LHCN-M2 (cell line): ENCODE measurements around the gene SORBS1. TPM values are rescaled to one million over a fixed set of nuclear protein-coding genes. Genes with fewer than 3 reads are reported as not detected.
A peak's percentile ranks its signal among the peaks of the same experiment; 100 is the strongest.

Experiments used
- DNase-seq: peaks from one replicate; pipeline ENCODE4 v3.0.0-alpha.2; 2012; ENCODE audit warnings: low read depth
- total RNA-seq: library from RNA; depleted of rRNA; stranded (reverse); fragments of >200 nt; gene quantifications from 2 replicates; pipeline ENCODE4 v1.2.3, GENCODE V29; 2014

SORBS1 gene
- total RNA-seq, 1 experiment from 2014 or later = 6.5 TPM

DNA sequence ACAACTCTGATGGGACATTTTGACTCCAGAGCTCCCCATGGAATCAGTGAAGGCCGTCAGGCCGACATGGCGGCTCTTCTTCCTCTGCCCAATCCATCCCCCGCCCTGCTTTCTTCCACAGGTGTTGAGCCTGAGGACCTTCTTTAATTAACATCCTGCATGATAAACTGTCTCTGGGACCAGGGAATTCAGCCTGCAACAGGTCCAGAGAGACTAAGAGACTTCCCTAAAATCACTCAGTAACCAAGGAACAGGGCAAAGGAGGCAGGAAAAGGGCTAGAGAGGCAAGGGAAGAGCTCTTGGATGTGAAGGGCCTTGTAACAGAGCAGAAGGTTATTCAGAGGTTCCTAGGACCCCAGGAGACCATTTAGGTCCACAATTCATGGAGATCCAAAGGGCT, 264.4 kb downstream of the SORBS1 start:
- no peak for DNase-seq

GRCh38 chr10:95295031-95295755, 266.0 kb downstream of the SORBS1 start:
- no peak for DNase-seq

GRCh38 chr10:95293631-95294030, 267.5 kb downstream of the SORBS1 start:
- no peak for DNase-seq

- DNase-seq = no peak
These were observed 269.7 kb downstream of the SORBS1 start for GRCh38 chr10:95291365-95292039.

GRCh38 chr10:95290461-95291364, 270.5 kb downstream of the SORBS1 start, which contains the start of gene PDLIM1:
Gene PDLIM1 (minus strand): TSS chr10:95291003. CDS start chr10:95290915, 88 bp downstream.
- DNase-seq = no peak

- DNase-seq = no peak
These were observed 271.2 kb downstream of the SORBS1 start for GRCh38 chr10:95289921-95290421.

- DNase-seq = no peak
These were observed 271.9 kb downstream of the SORBS1 start for GRCh38 chr10:95289003-95289920.

DNA sequence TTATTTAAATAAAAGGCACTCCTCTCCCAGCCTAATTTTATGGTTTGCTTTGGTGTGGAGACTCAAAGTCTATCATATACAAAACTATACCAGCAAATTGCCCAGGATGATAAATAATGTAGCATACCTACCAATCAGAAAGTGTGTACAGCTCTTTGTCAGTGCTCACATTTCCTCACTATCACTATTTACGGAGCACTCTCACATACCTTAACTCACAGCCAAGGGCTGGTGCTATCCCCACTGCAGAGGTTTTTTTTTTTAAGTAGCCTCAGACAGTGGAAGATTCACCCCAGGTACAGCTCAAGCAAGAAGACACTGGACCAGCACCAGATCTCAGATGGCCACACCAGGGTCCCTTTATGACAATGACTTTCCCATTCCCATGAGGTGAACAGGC, 272.9 kb downstream of the SORBS1 start:
- DNase-seq = no peak

GRCh38 chr10:95287281-95287680, 273.9 kb downstream of the SORBS1 start:
- DNase-seq = no peak

DNA sequence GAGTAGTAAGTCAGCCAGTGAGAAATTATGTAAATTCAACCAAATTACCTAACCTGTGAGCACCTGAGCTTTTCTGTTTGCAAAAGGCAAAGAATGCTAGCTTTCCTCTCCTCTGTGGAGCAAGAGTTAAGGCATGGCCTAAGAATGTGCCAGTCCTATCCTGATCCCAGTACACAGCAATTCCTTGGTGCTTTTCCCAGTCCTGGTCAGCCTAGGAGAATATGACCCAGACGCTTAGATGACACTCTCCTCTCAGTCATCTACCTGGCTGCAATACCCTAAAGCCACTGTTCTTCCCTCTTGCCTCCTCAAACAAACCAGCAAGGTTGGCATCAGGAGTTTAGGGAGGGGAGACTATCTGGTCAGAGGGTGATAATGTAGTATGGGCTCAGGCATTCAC, 274.5 kb downstream of the SORBS1 start:
- no peak for DNase-seq

- DNase-seq = no peak
These were observed 275.6 kb downstream of the SORBS1 start for GRCh38 chr10:95285556-95285955.

DNA sequence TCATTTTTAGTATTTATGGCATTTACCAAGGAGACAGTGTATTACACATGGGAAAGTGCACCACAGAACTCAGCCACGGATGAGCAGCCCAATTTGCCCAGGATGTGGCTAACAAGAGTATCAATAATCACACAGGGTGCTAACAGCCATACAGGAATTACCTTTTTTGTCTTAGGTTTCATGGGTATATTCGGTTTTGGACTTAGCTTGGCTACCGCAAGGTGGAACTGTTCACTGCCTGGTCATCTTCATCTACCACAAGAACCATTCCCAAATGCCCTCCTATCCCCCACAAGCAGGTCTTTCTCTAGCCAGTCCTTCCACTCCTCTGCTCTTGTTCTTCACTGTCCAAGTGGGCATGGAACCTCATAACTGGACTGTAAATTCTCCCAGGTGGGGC, 276.4 kb downstream of the SORBS1 start:
- no peak for DNase-seq

DNA sequence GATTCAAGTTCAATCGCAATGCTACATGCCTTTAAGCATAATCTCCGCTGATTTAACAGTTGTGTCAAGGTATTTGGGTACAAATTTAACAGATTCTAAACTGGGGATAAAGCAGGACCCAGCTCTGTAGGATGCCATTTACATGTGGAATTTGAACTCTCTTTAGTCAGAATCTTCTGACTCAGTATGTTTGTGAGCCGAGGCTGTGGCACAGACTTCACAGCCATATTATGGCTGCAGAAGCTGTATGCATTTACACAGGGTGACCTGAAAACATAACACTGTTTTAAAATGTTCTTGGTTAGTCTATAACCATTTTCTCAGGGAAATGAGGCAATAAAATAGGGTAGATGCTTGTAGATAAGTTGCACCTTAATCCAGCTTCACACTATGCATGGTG, 279.1 kb downstream of the SORBS1 start:
- no peak for DNase-seq

DNA sequence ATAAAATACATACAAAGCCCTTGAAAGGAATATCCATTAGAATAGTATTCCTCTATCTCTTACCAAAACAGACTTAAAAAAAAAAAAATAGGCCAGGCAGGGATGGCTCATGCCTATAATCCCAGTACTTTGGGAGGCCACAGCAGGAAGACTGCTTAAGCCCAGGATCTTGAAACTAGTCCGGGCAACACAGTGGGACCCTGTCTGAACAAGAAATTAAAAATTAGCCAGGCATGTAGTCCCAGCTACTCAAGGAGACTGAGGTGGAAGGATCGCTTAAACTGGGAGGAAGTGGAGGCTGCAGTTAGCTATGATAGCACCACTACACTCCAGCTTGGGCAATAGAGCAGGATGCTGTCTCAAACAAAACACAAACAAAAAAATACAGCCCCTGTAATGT, 280.0 kb downstream of the SORBS1 start:
- no peak for DNase-seq

DNA sequence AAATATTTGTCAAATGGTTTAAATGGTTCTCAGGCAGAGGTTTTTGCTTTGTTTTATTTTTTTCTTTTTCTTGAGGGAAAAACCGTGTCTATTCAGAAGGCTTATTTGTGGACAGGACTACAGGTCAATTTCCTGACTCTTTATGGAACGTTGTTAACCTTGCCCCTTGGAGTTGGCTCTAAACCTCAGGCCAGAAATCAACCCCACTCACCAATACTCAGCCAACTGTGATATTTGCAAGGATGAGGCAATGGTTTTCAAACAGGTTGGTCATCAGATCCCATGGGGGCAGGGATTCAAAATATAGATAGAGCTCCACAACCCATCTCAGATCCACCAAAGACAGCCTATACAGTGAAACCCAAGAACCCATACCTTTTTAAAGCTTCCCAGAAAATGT, 280.5 kb downstream of the SORBS1 start:
- no peak for DNase-seq

DNA sequence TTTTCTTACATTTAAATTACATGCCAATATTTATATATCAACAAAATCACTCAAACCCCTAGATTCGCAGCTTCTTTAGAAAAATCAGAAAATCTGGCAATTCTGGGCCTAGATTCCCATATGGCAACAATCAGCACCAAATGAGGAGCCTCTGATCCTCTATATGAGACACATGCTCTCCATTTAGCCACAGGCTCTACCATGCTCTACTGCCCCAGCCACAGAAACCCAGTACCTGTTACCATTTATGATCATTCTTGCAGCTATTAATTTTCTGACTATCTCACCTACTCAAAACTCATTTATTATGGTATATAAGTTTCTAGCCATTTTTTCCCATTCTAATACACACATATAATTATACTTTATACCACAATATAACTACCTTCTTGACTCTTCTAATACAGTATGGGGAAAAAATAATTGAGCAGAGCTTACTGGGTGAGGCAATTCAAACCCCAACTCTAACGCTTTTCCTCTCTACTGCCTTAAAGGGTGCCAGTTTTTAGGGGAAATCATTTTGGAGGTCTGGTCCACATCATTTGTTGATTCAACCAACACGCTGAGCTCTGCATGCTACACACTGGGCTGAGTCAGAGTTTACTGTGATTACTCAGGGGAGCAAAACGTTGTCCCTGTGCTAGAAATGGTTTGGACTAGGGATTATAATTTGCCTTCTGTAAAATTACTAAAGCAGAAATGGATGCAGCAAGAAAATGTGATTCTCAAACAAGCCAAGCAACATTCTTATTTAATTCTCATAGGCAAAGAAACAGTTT, 281.9 kb downstream of the SORBS1 start:
- peak; percentile 66 for DNase-seq

DNA sequence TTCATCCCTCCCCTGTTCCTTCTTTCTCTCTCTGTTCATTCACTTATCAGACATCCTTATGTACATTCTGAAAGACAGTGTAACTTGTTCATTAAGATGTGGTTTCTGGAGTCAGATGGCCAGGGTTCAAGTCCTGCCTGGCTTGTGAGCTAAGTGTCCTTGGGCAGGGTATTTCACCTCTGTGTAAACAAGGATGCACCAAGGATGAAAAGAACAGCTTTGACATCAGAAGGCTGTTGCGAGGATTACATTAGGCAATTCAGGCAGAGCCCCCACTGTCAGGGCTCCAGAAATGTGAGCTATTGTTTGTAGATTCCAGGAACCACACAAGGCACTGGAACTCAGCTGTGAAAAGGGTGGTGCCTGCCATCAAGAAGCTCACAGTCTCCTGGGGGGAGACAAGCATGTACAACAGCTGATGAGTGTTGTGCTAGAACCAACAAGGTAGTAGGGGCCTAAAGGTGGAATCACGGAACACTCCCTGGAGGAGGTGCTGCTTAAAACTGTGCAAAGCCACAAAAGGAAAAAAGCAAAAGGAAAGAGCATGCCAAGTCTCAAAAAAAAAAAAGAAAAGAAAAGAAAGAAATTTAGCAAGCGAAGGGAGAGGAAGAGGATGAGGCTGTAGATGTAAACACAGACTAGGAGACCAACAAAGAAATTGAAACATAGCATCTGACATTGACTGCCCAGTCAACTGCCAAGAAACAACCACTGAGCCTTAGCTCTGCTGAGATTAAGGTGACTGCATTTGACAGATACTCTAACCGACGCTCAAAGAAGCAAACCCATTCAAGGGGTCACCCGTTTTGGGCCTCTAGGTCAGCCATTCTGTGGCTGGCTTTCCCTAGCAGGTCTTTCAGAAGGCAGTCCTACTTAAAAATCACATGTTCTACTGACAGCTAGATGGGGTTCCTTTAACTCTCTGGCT, 282.8 kb downstream of the SORBS1 start:
- DNase-seq = peak; percentile 41

GRCh38 chr10:95277614-95278013, 283.6 kb downstream of the SORBS1 start:
- no peak for DNase-seq

DNA sequence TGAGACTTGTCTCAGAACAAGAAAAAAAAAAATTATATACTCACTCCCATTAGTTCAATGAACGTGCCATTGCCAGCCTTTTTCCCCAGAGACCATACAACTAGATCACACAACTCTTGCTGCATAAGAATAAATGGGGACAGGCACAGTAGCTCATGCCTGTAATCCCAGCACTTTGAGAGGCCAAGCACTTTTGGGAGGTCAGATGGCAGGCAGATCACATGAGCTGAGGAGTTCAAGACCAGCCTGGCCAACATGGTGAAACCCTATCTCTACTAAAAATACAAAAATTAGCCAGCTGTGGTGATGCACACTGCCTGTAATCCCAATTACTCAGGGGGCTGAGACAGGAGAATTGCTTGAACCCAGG, 284.0 kb downstream of the SORBS1 start:
- no peak for DNase-seq
